GM21576 (cell line): ENCODE data around the gene SBF2.

Experiments used
- ATAC-seq: cut with Tn5 transposase; IDR thresholded peaks from one replicate; pipeline ENCODE4 v1.9.1; 2021; ENCODE audit warnings: mild to moderate bottlenecking, moderate library complexity; ENCODE audit not compliant: unreplicated experiment

Gene SBF2

GRCh38 chr11:10302744-10303557, 8.9 kb upstream of the SBF2 start:
- ATAC-seq = no peak

GRCh38 chr11:10302359-10302743, 8.3 kb upstream of the SBF2 start:
- ATAC-seq = no peak

- no peak for ATAC-seq
These were observed 7.8 kb upstream of the SBF2 start for GRCh38 chr11:10301656-10302358.

GRCh38 chr11:10298342-10298741, 4.3 kb upstream of the SBF2 start:
- peak; percentile 93 for ATAC-seq

GRCh38 chr11:10295064-10295901, 1.3 kb upstream of the SBF2 start:
- no peak for ATAC-seq

GRCh38 chr11:10294290-10294953, 403 bp upstream of the SBF2 start:
- ATAC-seq = no peak

GRCh38 chr11:10291801-10292638, 2.0 kb downstream of the SBF2 start:
- ATAC-seq = no peak

GRCh38 chr11:10289765-10290380, 4.1 kb downstream of the SBF2 start:
- no peak for ATAC-seq

- ATAC-seq = no peak
These were observed 4.9 kb downstream of the SBF2 start for GRCh38 chr11:10288881-10289764.

- no peak for ATAC-seq
These were observed 6.0 kb downstream of the SBF2 start for GRCh38 chr11:10287766-10288715.

GRCh38 chr11:10287140-10287539, 6.9 kb downstream of the SBF2 start:
- ATAC-seq = no peak

GRCh38 chr11:10285148-10285802, 8.7 kb downstream of the SBF2 start:
- ATAC-seq = no peak

- no peak for ATAC-seq
These were observed 10.0 kb downstream of the SBF2 start for GRCh38 chr11:10283991-10284390.

- ATAC-seq = no peak
These were observed 11.9 kb downstream of the SBF2 start for GRCh38 chr11:10282117-10282516.

GRCh38 chr11:10275714-10276113, 18.3 kb downstream of the SBF2 start:
- no peak for ATAC-seq

- no peak for ATAC-seq
These were observed 19.3 kb downstream of the SBF2 start for GRCh38 chr11:10274726-10275125.

GRCh38 chr11:10273738-10274137, 20.3 kb downstream of the SBF2 start:
- no peak for ATAC-seq
